Activated CD8-positive, alpha-beta T cell treated with anti-CD3 and anti-CD28 coated beads, Interleukin-2, amount 10 ng/mL, durations not matched to agents 7 days and 5 days (primary cell): ENCODE results near the gene HSD3B2. TPM values are rescaled to one million over a fixed set of nuclear protein-coding genes. Genes with fewer than 3 reads are reported as not detected.

Source experiments
- ATAC-seq: fragments of 150-1000 bp; cut with Tn5 transposase; one replicate; pipeline ENCODE4 v1.10.0; 2021; ENCODE audit warnings: moderate library complexity
- CTCF ChIA-PET: fragments of 350-600 bp; sonication (Branson Sonifier 250); formaldehyde crosslinking; loops from one replicate; lab custom pipeline; 2021; ENCODE audit warnings: antibody characterized with exemption; lab: Charles Lee
- POLR2A ChIA-PET: fragments of 350-600 bp; sonication (Branson Sonifier 250); formaldehyde crosslinking; loops from one replicate; lab custom pipeline; 2021; ENCODE audit warnings: antibody characterized with exemption; lab: Charles Lee
- DNase-seq: peaks from one replicate; pipeline ENCODE4 v3.0.0-alpha.2; 2020
- H3K27ac Mint-ChIP-seq: one replicate; pipeline ENCODE4 v1.8.0; 2021; ENCODE audit warnings: mild to moderate bottlenecking, mixed read lengths
- H3K27me3 Mint-ChIP-seq: one replicate; pipeline ENCODE4 v1.8.0; 2021; ENCODE audit warnings: low read depth, mixed read lengths
- H3K36me3 Mint-ChIP-seq: one replicate; pipeline ENCODE4 v1.8.0; 2021; ENCODE audit warnings: low read depth, mixed read lengths
- H3K4me1 Mint-ChIP-seq: one replicate; pipeline ENCODE4 v1.8.0; 2021; ENCODE audit warnings: low read depth, mixed read lengths
- H3K4me3 Mint-ChIP-seq: one replicate; pipeline ENCODE4 v1.8.0; 2021; ENCODE audit warnings: mild to moderate bottlenecking, mixed read lengths
- H3K9me3 Mint-ChIP-seq: one replicate; pipeline ENCODE4 v1.8.0; 2022; ENCODE audit warnings: mixed read lengths; ENCODE audit not compliant: insufficient read depth
- total RNA-seq, 2 experiments: library from RNA; stranded (reverse); gene quantifications; one replicate each; pipeline ENCODE4 v1.2.3, GENCODE V29; 2021

HSD3B2 gene
- total RNA-seq, 2 experiments from 2014 or later, result not detected

DNA sequence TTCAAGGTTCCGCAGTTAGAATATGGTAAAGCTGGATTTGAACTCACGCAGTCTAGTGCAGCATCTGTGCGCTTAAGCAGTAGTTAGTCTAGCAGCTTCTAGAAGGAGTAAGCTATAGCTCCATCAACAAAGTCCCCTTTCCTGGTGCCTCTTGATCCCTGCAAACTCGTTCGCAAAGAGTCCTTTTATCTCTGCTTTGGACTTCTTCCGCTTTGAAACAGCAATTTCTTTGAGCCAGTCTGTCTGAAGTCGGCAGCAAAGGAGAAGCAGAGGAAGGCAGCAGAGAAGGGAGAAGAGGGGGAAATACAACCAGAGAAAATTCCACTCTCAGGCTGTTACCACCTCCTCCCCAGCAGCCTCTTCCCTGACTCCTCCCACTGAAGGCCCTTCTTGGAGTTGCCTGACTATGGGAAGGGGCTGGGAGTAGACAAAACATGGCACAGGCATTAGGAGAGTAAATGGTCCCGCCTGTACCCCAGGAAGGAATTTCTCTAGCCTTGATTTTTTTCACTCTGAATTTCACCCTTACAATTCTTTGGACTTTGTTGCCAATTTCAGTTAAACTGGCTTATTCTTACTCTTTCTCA, 25.9 kb downstream of the HSD3B2 start:
- no peak overlapping the region for H3K4me3 Mint-ChIP-seq
- no peak overlapping the region for H3K27ac Mint-ChIP-seq
- POLR2A ChIA-PET, result no interaction called here
- no peaks in the 10 kb centered on the region for H3K36me3 Mint-ChIP-seq
- CTCF ChIA-PET, result no interaction called here
- H3K27me3 Mint-ChIP-seq, result peaks cover 10% of the 10 kb centered on the region
- ATAC-seq (no peak), DNase-seq (no peak)
- H3K4me1 Mint-ChIP-seq, result no peaks in the 10 kb centered on the region
- H3K9me3 Mint-ChIP-seq, result no peaks in the 10 kb centered on the region

DNA sequence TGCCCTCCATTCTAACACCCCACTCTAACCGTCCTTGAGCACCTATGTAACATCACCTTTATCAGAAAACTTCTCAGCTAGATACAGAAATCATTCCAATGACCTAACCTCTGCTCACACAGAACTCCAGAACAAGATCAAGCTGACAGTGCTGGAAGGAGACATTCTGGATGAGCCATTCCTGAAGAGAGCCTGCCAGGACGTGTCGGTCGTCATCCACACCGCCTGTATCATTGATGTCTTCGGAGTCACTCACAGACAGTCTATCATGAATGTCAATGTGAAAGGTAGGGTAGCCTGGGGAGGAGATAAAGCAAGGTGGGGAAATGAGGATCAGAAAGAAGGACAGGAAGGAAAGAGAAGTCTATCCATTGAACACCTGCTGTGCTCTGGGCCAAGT, 27.8 kb downstream of the HSD3B2 start:
- ATAC-seq, result no peak
- H3K27me3 Mint-ChIP-seq, result peaks cover 5% of the 10 kb centered on the region
- no peak for DNase-seq
- no peak overlapping the region for H3K27ac Mint-ChIP-seq
- H3K36me3 Mint-ChIP-seq, result no peaks in the 10 kb centered on the region
- ChIA-PET POLR2A (no interaction called here), CTCF (no interaction called here)
- H3K4me1 Mint-ChIP-seq, result no peaks in the 10 kb centered on the region
- no peaks in the 10 kb centered on the region for H3K9me3 Mint-ChIP-seq
- H3K4me3 Mint-ChIP-seq, result no peak overlapping the region

DNA sequence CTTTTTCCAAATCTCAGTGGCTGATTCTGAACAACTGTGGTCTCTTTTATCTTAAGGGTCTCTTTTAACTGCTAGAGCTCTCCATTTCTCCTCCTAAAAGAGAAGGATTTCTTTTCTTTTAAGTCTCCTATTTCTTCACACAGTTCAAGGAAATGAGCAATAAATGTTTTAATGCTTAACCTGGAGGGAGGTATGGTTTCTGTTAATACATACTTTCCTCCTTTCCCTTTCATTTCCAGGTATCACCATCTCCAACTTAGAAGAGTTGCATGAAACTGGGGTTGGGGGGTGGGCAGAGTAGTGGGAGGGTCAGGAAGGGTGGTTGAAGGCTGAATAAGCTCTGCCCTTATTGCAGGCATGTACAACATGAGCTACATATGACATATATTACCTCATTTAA, 31.4 kb downstream of the HSD3B2 start:
- ChIA-PET CTCF (no interaction called here), POLR2A (no interaction called here)
- Mint-ChIP-seq H3K27ac (no peak overlapping the region), H3K27me3 (no peaks in the 10 kb centered on the region), H3K4me1 (no peaks in the 10 kb centered on the region), H3K9me3 (no peaks in the 10 kb centered on the region), H3K36me3 (no peaks in the 10 kb centered on the region), H3K4me3 (no peak overlapping the region)
- DNase-seq, result no peak
- no peak for ATAC-seq

DNA sequence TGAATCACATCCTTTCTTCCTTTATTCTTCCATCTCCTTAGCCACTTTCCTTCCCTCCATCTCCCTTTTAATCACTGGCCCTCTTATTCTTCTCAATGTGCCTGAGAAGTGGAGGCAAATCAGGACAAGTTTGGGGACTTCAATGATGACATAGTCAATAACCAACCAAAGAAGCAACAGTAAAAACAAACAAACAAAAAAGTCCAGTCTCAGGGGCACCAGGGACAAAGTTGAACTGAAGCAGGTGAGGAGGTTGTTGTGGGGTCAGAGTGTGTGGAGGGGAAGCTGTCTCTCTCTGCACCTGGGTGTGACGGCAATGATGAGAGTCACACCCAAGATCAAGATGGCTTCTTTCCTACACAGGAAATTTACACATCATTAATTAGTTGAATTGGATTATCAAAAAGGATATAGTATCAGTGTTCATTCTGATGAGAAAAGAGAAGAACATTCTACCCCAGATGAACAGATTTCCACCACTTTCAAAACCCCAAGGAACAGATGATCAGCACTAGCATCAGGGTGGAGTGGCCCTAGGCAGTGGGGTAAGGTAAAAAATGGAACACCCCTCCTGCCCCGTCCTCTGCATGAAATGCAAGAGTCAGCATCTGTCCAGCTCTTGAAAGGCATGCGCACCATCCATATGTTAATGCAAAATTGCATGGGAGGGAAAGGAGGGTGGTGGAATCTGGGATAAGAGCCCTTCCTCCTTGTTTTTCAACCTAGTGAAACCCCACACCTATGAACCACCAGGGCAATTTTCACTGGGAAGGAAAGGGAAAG, 32.6 kb downstream of the HSD3B2 start:
- POLR2A ChIA-PET, result no interaction called here
- DNase-seq, result no peak
- Mint-ChIP-seq H3K27ac (no peak overlapping the region), H3K27me3 (no peaks in the 10 kb centered on the region), H3K9me3 (no peaks in the 10 kb centered on the region), H3K4me3 (no peak overlapping the region), H3K36me3 (no peaks in the 10 kb centered on the region), H3K4me1 (no peaks in the 10 kb centered on the region)
- no peak for ATAC-seq
- CTCF ChIA-PET, result no interaction called here

DNA sequence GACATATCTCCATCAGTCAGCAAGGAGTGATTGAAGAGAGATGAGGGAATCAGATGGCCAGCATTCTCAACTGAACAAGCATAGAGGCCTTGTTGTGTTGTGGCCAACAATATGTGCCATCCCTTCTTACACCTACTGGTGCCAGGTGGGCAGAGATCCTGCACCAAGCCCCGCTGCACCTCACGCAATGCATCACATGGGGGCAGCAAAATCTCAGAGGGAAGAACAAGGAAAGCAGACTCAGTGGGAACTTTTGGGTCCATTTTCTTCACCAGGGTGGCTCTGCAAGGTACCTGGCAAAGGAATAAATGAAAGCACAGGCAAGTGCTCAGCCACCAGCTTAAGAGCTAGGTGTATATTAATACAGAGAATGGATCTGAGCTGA, 33.2 kb downstream of the HSD3B2 start:
- ATAC-seq (no peak), DNase-seq (no peak)
- no peak overlapping the region for H3K4me3 Mint-ChIP-seq
- H3K4me1 Mint-ChIP-seq, result no peaks in the 10 kb centered on the region
- H3K27ac Mint-ChIP-seq, result no peak overlapping the region
- POLR2A ChIA-PET, result no interaction called here
- H3K9me3 Mint-ChIP-seq, result no peaks in the 10 kb centered on the region
- no peaks in the 10 kb centered on the region for H3K36me3 Mint-ChIP-seq
- CTCF ChIA-PET, result no interaction called here
- H3K27me3 Mint-ChIP-seq, result no peaks in the 10 kb centered on the region

DNA sequence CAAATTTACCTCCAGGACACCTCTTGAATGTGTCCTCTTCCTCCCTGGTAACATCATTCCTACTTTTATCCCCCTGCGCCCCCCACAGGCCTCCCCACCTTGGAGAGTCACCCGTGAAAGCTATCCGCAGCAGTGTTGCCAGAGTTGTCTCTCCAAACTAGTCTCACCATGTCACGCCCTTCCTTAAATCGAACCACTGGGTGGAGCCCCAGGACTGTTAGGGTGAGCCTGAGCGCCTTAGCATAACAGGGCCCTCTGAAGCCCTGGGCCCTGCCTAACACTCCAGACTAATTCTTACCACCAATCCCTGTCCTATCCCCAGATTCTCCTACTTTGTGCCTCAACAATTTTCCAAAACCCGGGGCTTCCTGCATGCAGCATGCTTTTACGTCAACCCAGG, 35.0 kb downstream of the HSD3B2 start:
- Mint-ChIP-seq H3K4me3 (no peak overlapping the region), H3K9me3 (no peaks in the 10 kb centered on the region), H3K36me3 (no peaks in the 10 kb centered on the region), H3K27me3 (no peaks in the 10 kb centered on the region), H3K27ac (no peak overlapping the region), H3K4me1 (no peaks in the 10 kb centered on the region)
- ATAC-seq, result no peak
- ChIA-PET CTCF (no interaction called here), POLR2A (no interaction called here)
- no peak for DNase-seq

DNA sequence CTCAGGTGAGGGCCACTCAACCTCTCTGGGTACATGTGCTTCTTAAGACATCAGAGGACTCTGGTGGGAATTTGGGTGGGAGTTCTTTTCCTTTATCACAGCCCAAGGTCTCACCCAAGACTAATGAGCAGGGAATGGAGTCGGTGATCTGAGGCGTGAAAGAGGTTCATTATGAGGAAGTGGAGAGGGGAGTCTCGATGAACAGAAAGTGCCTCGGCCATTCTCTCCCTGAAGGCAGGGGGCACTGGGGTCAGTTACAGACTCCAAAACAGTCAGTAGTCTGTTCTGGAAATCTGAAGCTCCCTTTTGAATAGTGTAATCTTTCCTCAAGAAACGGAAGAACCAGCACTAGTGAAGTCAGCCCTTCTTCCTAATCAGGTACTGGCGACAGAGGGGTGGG, 36.2 kb downstream of the HSD3B2 start:
- Mint-ChIP-seq H3K27ac (no peak overlapping the region), H3K27me3 (no peaks in the 10 kb centered on the region), H3K9me3 (no peaks in the 10 kb centered on the region), H3K4me3 (no peak overlapping the region), H3K36me3 (no peaks in the 10 kb centered on the region), H3K4me1 (no peaks in the 10 kb centered on the region)
- ATAC-seq (no peak), DNase-seq (no peak)
- ChIA-PET POLR2A (no interaction called here), CTCF (no interaction called here)

DNA sequence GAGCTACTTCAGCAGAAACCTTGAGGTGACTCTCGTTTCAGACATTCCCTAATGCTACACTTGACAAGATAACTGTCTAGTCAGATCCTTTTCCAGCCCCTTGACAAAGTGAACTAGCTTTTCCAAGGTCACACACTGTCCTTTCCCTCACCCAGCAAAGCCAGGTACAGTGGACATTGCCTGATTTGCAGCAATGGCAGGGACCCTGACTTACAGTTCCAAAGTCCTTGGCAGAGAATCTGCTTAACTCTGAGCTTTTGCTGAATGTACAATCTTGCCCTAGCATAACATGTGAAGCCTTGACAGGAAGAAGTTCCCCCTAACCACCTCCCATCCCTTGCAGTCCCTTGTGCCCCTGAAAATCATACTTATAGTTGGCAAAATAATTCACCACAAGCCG, 37.1 kb downstream of the HSD3B2 start:
- ChIA-PET CTCF (no interaction called here), POLR2A (no interaction called here)
- ATAC-seq (no peak), DNase-seq (no peak)
- no peaks in the 10 kb centered on the region for H3K36me3 Mint-ChIP-seq
- H3K9me3 Mint-ChIP-seq, result no peaks in the 10 kb centered on the region
- no peak overlapping the region for H3K4me3 Mint-ChIP-seq
- no peaks in the 10 kb centered on the region for H3K4me1 Mint-ChIP-seq
- no peak overlapping the region for H3K27ac Mint-ChIP-seq
- no peaks in the 10 kb centered on the region for H3K27me3 Mint-ChIP-seq

DNA sequence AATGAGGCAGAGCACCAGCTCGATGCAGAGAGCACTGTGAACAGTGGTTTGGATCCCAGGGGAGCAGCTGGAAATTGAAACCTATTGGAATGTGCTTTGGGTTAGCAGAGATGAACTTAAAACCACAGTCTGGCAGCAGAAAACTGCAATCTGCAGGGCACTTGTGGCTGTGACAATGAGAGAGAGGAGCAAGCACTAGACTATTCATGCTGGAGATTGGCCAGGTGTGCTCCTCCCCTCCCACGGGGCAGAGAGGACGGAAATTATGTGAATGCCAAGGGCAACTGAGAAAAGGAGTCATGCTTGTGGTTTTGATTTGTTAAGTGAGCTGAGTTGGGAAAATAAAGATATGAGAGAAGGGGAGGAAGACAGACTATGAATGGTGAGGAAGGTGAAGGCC, 38.1 kb downstream of the HSD3B2 start:
- CTCF ChIA-PET, result no interaction called here
- Mint-ChIP-seq H3K9me3 (no peaks in the 10 kb centered on the region), H3K27me3 (no peaks in the 10 kb centered on the region), H3K4me1 (no peaks in the 10 kb centered on the region), H3K36me3 (no peaks in the 10 kb centered on the region), H3K27ac (no peak overlapping the region), H3K4me3 (no peak overlapping the region)
- POLR2A ChIA-PET, result no interaction called here
- ATAC-seq, result no peak
- no peak for DNase-seq

DNA sequence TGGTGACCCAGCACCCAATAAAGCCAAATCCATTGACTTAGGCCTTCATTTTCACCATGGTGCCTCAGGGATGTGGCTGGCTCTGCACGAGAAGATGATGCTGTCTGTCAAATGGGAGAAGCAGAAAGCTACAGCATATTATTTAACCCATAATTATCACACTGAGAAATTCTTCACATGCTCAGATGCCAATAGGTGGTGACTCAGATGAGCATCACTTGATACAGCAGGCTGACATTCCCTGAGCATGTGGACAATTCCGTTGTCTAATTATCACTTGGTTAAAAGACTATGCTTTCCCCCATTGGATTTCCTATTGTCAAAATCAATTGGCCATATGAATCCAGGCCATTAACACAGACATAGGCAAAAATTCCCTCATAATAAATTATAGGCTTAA, 48.0 kb downstream of the HSD3B2 start:
- Mint-ChIP-seq H3K4me3 (no peak overlapping the region), H3K27me3 (peaks cover 7% of the 10 kb centered on the region), H3K4me1 (no peaks in the 10 kb centered on the region), H3K9me3 (no peaks in the 10 kb centered on the region), H3K36me3 (no peaks in the 10 kb centered on the region), H3K27ac (no peak overlapping the region)
- CTCF ChIA-PET, result no interaction called here
- POLR2A ChIA-PET, result no interaction called here
- ATAC-seq, result no peak
- no peak for DNase-seq

DNA sequence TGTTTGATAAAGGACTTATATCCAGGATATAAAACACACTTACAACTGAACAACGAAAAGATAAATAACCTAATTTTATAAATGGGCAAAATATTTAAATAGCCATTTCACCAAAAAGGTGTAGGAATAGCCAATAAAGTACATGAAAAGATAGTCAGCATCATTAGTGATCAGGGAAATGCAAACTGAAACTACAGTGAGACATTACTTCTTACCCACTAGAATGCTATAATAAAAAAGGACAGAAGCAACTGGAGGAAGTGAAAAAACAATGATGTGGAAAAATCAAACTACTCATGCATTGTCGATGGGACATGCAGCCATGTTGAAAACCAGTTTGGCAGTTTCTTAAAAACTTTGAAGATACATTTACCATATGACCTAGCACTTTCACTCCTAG, 48.6 kb downstream of the HSD3B2 start:
- H3K4me1 Mint-ChIP-seq, result no peaks in the 10 kb centered on the region
- H3K27ac Mint-ChIP-seq, result no peak overlapping the region
- H3K27me3 Mint-ChIP-seq, result peaks cover 7% of the 10 kb centered on the region
- DNase-seq, result no peak
- H3K9me3 Mint-ChIP-seq, result no peaks in the 10 kb centered on the region
- ChIA-PET POLR2A (no interaction called here), CTCF (no interaction called here)
- H3K4me3 Mint-ChIP-seq, result no peak overlapping the region
- no peaks in the 10 kb centered on the region for H3K36me3 Mint-ChIP-seq
- ATAC-seq, result no peak

DNA sequence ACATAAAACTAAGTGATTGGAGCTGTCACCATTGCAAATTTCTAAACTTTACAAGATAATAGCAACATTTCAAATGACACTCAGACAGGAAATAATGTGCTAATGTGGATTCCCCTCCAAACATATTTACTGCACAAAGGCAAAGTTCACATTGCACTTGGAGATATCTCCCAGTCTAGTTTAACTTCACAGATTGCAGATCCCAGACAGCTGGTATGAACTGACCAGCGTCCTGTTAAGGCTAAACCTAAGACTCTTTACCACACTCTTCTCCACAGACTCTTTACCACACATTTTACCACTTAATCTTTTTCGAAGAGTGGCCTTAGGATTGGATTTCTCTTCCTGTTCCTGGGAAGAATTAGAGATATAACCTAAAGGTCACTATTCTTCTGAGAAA, 51.5 kb downstream of the HSD3B2 start:
- Mint-ChIP-seq H3K36me3 (no peaks in the 10 kb centered on the region), H3K9me3 (no peaks in the 10 kb centered on the region), H3K4me1 (no peaks in the 10 kb centered on the region), H3K27ac (no peak overlapping the region), H3K4me3 (no peak overlapping the region), H3K27me3 (peaks cover 5% of the 10 kb centered on the region)
- CTCF ChIA-PET, result no interaction called here
- POLR2A ChIA-PET, result no interaction called here
- no peak for ATAC-seq
- no peak for DNase-seq

DNA sequence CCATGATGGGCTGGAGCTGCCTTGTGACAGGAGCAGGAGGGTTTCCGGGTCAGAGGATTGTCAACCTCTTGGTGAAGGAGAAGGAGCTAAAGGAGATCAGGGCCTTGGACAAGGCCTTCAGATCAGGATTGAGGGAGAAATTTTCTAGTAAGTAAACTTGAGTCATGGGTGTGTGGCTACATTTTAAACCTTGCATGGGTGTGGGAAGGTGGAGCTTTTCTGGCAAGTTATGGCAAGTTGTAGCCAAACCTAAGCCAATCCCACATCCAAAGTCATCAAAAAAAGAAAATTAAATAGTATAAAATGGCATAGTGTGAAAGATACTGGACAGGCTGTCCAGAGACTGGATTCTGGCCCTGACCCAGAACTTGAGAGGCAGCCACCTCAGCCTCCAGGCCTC, 52.3 kb downstream of the HSD3B2 start:
- no peak overlapping the region for H3K4me3 Mint-ChIP-seq
- H3K4me1 Mint-ChIP-seq, result no peaks in the 10 kb centered on the region
- ATAC-seq (no peak), DNase-seq (no peak)
- ChIA-PET POLR2A (no interaction called here), CTCF (no interaction called here)
- H3K27ac Mint-ChIP-seq, result no peak overlapping the region
- H3K36me3 Mint-ChIP-seq, result no peaks in the 10 kb centered on the region
- peaks cover 5% of the 10 kb centered on the region for H3K27me3 Mint-ChIP-seq
- no peaks in the 10 kb centered on the region for H3K9me3 Mint-ChIP-seq
